Esophagus squamous epithelium (tissue), 4 donors: Measurements from ENCODE around the gene CACNG3.

ENCODE experiments used
- POLR2A ChIP-seq, 4 donors: fragments of 450-650 bp; IDR thresholded peaks; one replicate each; pipeline ENCODE4 v1.6.1; 2017; ENCODE audit warnings: antibody characterized with exemption in 4 of 4, mild to moderate bottlenecking in 4 of 4, moderate library complexity in 3 of 4
- TF ChIP-seq, protein P1 (sequence below), 6 experiments: fragments of 450-650 bp in 4 of 6; fragments of 200-600 bp in 2 of 6; sonication (generic) in 2 of 6; IDR thresholded peaks; one replicate each; pipeline ENCODE4 v1.5.1; 2016 to 2019; ENCODE audit warnings: antibody characterized with exemption in 6 of 6, mild to moderate bottlenecking in 4 of 6, moderate library complexity in 4 of 6

DNA sequence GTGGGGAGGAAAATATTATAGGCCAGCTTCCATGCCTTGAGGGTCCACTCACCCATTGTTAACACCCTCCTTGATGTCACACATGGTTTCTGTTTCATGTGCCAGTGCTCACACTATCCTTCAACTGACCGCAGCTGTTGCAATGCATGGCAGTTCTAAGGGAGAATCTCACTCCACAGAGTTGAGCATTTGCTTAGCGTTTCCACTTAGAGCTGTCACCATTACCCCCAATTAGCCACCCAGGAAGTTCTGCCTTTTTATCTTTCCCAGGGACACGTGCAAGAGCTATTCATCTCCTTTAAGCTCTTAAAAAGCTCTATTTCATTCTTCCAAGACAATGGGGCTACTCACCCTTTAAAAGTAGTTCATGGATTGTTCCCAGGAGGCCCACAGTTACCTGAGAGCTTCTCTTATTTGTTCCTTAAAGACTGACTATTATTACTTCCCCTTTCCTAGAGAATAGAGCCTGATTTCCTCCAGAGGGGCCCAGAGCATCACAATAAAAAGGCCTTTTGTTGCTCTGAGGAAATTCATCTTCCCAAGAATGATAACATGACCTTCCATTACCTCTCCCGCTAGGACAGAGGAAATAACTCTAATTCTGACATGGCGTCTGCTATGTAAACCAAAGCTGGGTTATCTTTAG lies 126.8 kb downstream of the CACNG3 start:
- TF ChIP-seq, protein P1, sequence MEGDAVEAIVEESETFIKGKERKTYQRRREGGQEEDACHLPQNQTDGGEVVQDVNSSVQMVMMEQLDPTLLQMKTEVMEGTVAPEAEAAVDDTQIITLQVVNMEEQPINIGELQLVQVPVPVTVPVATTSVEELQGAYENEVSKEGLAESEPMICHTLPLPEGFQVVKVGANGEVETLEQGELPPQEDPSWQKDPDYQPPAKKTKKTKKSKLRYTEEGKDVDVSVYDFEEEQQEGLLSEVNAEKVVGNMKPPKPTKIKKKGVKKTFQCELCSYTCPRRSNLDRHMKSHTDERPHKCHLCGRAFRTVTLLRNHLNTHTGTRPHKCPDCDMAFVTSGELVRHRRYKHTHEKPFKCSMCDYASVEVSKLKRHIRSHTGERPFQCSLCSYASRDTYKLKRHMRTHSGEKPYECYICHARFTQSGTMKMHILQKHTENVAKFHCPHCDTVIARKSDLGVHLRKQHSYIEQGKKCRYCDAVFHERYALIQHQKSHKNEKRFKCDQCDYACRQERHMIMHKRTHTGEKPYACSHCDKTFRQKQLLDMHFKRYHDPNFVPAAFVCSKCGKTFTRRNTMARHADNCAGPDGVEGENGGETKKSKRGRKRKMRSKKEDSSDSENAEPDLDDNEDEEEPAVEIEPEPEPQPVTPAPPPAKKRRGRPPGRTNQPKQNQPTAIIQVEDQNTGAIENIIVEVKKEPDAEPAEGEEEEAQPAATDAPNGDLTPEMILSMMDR (IDR thresholded peaks at IDR 0.05), result no peak
- no peak for TF ChIP-seq POLR2A (IDR thresholded peaks at IDR 0.05)
